Lower leg skin (tissue), 3 donors: ENCODE data around the gene CCS.

Source experiments
- CTCF ChIP-seq, 3 donors: fragments of 450-650 bp; IDR thresholded peaks; one replicate each; pipeline ENCODE4 v1.5.1; 2016; ENCODE audit warnings: antibody characterized with exemption in 3 of 3, mild to moderate bottlenecking in 3 of 3, moderate library complexity in 2 of 3
- POLR2A ChIP-seq, 2 donors: fragments of 450-650 bp; IDR thresholded peaks; one replicate each; pipeline ENCODE4 v1.6.1; 2016 to 2017; ENCODE audit warnings: antibody characterized with exemption in 2 of 2, mild to moderate bottlenecking in 1 of 2, moderate library complexity in 1 of 2

DNA sequence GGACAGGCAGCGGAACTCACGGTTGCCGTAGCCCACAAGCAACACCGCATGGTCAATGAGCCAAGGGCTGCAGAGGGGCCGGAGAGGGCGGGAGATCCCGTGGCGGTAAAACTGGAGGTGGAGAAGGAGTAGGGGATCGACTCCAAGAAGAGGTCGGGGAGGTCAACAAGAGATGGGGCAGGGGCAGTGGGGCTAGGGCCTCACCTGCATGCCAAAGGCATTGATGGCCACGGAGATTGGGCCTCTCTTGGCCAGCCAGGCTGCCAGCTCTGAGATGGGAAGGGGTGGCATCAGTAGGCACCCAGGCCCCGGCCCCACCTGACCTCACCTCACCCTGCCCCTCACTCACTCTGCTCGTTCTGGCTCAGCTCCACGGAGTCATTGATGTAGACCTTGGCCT lies 28.4 kb upstream of the CCS start:
- TF ChIP-seq CTCF (IDR thresholded peaks at IDR 0.05) = no peak
- TF ChIP-seq POLR2A (IDR thresholded peaks at IDR 0.05) = no peak
